Right lobe of liver (tissue), 4 donors: ENCODE data around the gene ATRNL1.

Experiments used
- POLR2A ChIP-seq: fragments of 450-650 bp; IDR thresholded peaks from one replicate; pipeline ENCODE4 v1.6.1; 2017; ENCODE audit warnings: antibody characterized with exemption, mild to moderate bottlenecking
- TF ChIP-seq, protein P1 (sequence below), 4 donors: fragments of 200-600 bp in 3 of 4; fragments of 450-650 bp in 1 of 4; IDR thresholded peaks; one replicate each; pipeline versions ENCODE4 v1.5.1 to v1.8.0; 2016 to 2022; ENCODE audit warnings: antibody characterized with exemption in 4 of 4, mild to moderate bottlenecking in 2 of 4
- donor health status: DM: no; HTN: no; CAD: no.
- donor health status: DM: no; HTN: no; CAD: no.
- donor health status: DM: no; HTN: yes; CAD: no.

- TF ChIP-seq POLR2A = no peak
- TF ChIP-seq, protein P1, sequence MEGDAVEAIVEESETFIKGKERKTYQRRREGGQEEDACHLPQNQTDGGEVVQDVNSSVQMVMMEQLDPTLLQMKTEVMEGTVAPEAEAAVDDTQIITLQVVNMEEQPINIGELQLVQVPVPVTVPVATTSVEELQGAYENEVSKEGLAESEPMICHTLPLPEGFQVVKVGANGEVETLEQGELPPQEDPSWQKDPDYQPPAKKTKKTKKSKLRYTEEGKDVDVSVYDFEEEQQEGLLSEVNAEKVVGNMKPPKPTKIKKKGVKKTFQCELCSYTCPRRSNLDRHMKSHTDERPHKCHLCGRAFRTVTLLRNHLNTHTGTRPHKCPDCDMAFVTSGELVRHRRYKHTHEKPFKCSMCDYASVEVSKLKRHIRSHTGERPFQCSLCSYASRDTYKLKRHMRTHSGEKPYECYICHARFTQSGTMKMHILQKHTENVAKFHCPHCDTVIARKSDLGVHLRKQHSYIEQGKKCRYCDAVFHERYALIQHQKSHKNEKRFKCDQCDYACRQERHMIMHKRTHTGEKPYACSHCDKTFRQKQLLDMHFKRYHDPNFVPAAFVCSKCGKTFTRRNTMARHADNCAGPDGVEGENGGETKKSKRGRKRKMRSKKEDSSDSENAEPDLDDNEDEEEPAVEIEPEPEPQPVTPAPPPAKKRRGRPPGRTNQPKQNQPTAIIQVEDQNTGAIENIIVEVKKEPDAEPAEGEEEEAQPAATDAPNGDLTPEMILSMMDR (IDR thresholded peaks at IDR 0.05) = no peak
Observed at GRCh38 chr10:115580239-115580638, 487.1 kb downstream of the ATRNL1 start.
